Lung (tissue), 12 donors: ENCODE measurements around the gene GALNT2. TPM values are rescaled to one million over a fixed set of nuclear protein-coding genes. Genes with fewer than 3 reads are reported as not detected.

Experiments used
- ATAC-seq: fragments of 200-7000 bp; cut with Tn5 transposase; one replicate; pipeline ENCODE4 v1.9.1; 2020; ENCODE audit warnings: moderate number of reproducible peaks; ENCODE audit not compliant: insufficient read depth, low FRiP score
- DNase-seq, 3 donors: peaks; one replicate each; pipeline ENCODE4 v3.0.0-alpha.2; 2013 to 2017
- H3K27ac ChIP-seq, 2 donors: one replicate each; pipeline ENCODE4 v1.5.1; 2013; ENCODE audit warnings: mild to moderate bottlenecking in 2 of 2, moderate library complexity in 2 of 2, control low read depth in 1 of 2, inconsistent platforms in 1 of 2, low read depth in 1 of 2, low read length in 1 of 2
- H3K27me3 ChIP-seq, 3 donors: one replicate each; pipeline ENCODE4 v1.5.1; 2013; ENCODE audit warnings: low read length in 2 of 3; ENCODE audit not compliant: control insufficient read depth in 3 of 3, insufficient read depth in 3 of 3
- H3K36me3 ChIP-seq, 4 donors: one replicate each; pipeline ENCODE4 v1.5.1; 2013; ENCODE audit warnings: low read length in 4 of 4, mild to moderate bottlenecking in 1 of 4, moderate library complexity in 1 of 4; ENCODE audit not compliant: control insufficient read depth in 4 of 4, insufficient read depth in 4 of 4
- H3K4me1 ChIP-seq, 5 donors: one replicate each; pipeline ENCODE4 v1.5.1; 2013; ENCODE audit warnings: low read length in 5 of 5, mild to moderate bottlenecking in 2 of 5, moderate library complexity in 1 of 5; ENCODE audit not compliant: control insufficient read depth in 5 of 5, insufficient read depth in 5 of 5
- H3K4me3 ChIP-seq: one replicate; pipeline ENCODE4 v1.5.1; 2013; ENCODE audit warnings: mild to moderate bottlenecking, control low read depth, moderate library complexity
- H3K9ac ChIP-seq, 2 donors: one replicate each; pipeline ENCODE4 v1.5.1; 2013; ENCODE audit warnings: low read length in 2 of 2, control low read depth in 1 of 2; ENCODE audit not compliant: insufficient read depth in 1 of 2
- H3K9me3 ChIP-seq, 4 donors: one replicate each; pipeline ENCODE4 v1.5.1; 2013; ENCODE audit warnings: low read length in 3 of 4, mild to moderate bottlenecking in 1 of 4, moderate library complexity in 1 of 4; ENCODE audit not compliant: control insufficient read depth in 4 of 4, insufficient read depth in 3 of 4
- WGBS, 2 donors: extraction: QIAGEN DNeasy Blood & Tissue Kit; methylation state at CpG; one replicate each; pipeline ENCODE4 v1.1.7; 2013; 5-methylcytosine and 5-hydroxymethylcytosine counted together
- polyA plus RNA-seq, 2 donors: library from polyadenylated mRNA; stranded (reverse); fragments of 200-250 nt; gene quantifications; one replicate each; pipeline ENCODE4 v1.2.1, GENCODE V29; 2013
- total RNA-seq, 2 donors: library from RNA; depleted of rRNA in 1 of 2; stranded (reverse); fragments of >200 nt in 1 of 2; gene quantifications; one replicate each; pipeline ENCODE4 v1.2.1, GENCODE V29; 2014 to 2021
- TF ChIP-seq, protein P1 (sequence below): IDR thresholded peaks from 2 replicates; pipeline ENCODE4 v1.5.1; 2012; ENCODE audit warnings: mild to moderate bottlenecking; ENCODE audit errors: control extremely low read depth, extremely low read depth
- donor health status: control.
- donor health status: control.
- donor health status: Bipolar disorder and iron deficiency.
- donor health status: healthy.
- donor health status: DM: yes; HTN: yes; CAD: no.

GALNT2 gene
- total and polyA plus RNA-seq, 4 donors, result 23.1 to 101 (median 58.9) TPM

DNA sequence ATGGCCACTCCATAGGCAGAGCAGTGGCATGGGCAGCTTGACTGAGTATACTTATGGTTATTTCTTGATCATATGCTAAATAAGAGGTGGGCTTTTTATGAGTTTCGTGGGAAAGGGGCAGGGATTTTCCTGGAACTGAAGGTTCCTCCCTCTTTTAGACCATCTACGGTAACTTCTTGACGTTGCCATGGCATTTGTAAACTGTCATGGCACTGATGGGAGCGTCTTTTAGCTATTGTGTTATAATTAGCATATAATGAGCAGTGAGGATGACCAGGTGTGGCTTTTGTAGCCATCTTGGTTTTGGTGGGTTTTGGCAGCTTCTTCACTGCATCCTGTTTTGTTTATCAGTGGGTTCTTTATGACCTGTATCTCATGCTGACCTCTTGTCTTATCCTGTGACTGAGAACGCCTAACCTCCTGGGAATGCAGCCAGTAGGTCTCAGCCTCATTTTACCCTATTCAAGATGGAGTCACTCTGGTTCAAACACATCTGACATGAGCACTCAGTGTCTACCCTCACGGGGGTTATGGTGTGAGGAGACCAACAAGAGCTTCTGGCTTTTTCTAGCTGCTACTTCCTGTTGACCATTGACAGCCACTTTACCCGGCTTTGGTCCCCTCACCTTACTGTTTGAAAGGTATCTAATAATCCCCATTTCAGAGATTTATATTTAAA, 71.7 kb downstream of the GALNT2 start:
- DNase-seq (no peak), ATAC-seq (no peak)
- H3K9ac ChIP-seq, result no peak overlapping the region
- no peak overlapping the region for H3K4me3 ChIP-seq
- no peak overlapping the region for H3K27ac ChIP-seq
- H3K27me3 ChIP-seq, result no peaks in the 10 kb centered on the region
- H3K36me3 ChIP-seq, result no peaks in the 10 kb centered on the region
- no peaks in the 10 kb centered on the region for H3K9me3 ChIP-seq
- TF ChIP-seq, protein P1, sequence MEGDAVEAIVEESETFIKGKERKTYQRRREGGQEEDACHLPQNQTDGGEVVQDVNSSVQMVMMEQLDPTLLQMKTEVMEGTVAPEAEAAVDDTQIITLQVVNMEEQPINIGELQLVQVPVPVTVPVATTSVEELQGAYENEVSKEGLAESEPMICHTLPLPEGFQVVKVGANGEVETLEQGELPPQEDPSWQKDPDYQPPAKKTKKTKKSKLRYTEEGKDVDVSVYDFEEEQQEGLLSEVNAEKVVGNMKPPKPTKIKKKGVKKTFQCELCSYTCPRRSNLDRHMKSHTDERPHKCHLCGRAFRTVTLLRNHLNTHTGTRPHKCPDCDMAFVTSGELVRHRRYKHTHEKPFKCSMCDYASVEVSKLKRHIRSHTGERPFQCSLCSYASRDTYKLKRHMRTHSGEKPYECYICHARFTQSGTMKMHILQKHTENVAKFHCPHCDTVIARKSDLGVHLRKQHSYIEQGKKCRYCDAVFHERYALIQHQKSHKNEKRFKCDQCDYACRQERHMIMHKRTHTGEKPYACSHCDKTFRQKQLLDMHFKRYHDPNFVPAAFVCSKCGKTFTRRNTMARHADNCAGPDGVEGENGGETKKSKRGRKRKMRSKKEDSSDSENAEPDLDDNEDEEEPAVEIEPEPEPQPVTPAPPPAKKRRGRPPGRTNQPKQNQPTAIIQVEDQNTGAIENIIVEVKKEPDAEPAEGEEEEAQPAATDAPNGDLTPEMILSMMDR, result no peak
- H3K4me1 ChIP-seq, result peaks cover 0 to 22% (median 3%) of the 10 kb centered on the region in 5 donors
- 90 to 93% methylated on average over 7 of the region's 7 CpGs for WGBS, 2 donors

DNA sequence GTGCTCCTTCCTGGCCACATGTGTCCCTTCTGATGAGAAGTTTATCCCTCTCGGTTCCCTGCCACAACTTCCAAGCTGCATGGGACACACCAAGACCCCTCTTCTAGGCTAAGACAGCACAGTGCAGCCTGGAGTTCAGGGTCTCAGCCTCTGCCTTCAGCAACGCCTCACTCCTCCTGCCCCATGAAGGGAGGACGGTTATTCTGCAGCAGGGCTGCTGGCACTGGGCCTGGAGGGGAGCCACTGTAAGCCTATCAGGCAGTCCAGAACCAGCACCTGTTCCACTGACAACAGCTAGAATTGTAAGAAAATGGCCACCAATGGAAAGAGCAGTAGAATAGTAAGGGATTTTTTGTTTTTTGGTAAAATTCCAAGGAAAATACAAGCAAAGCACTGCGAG, 72.3 kb downstream of the GALNT2 start:
- no peak for ATAC-seq

DNA sequence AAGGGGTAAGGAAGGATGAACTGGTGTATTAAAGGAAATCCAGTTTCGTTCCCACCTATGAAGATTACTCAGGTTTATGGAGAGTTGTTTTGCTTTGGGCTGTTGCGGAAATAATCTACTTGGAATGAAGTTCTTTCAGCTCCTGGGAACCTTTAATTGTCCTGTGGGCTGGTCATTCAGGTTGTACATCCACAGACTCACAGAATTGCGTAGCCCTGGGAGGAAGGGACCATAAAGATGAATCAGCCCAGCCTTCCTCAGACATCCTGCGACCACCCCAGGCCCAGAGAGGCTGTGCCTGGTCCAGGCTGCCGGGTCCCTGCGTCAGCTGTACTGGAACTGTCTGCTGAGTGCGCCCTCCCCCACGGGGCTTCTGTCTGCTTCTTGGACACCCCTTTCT, 72.7 kb downstream of the GALNT2 start:
- TF ChIP-seq, protein P1, result no peak
- Histone ChIP-seq H3K4me1 (peaks cover 0 to 23% (median 3%) of the 10 kb centered on the region in 5 donors), H3K9me3 (no peaks in the 10 kb centered on the region), H3K27me3 (no peaks in the 10 kb centered on the region), H3K4me3 (no peak overlapping the region), H3K9ac (no peak overlapping the region), H3K27ac (no peak overlapping the region), H3K36me3 (no peaks in the 10 kb centered on the region)
- 94 to 96% methylated on average over 8 of the region's 8 CpGs for WGBS, 2 donors
- ATAC-seq, result no peak
- DNase-seq, result no peak

More for the DNA sequence above, 72.3 kb downstream of the GALNT2 start:
- no peak overlapping the region for H3K27ac ChIP-seq
- peaks cover 0 to 22% (median 3%) of the 10 kb centered on the region in 5 donors for H3K4me1 ChIP-seq
- 94% methylated on average over 4 of the region's 4 CpGs for WGBS, 2 donors
- H3K9me3 ChIP-seq, result no peaks in the 10 kb centered on the region
- no peak overlapping the region for H3K4me3 ChIP-seq
- H3K9ac ChIP-seq, result no peak overlapping the region
- H3K27me3 ChIP-seq, result no peaks in the 10 kb centered on the region
- TF ChIP-seq, protein P1, result no peak
- H3K36me3 ChIP-seq, result no peaks in the 10 kb centered on the region
- DNase-seq, result no peak
